Stimulated activated CD8-positive, alpha-beta memory T cell treated with anti-CD3 and anti-CD28 coated beads, Interleukin-7, amount 100 ng/mL, for 48 hours (primary cell): Measurements from ENCODE around the gene TTN.
A peak's percentile ranks its signal among the peaks of the same experiment; 100 is the strongest.
"Not testable (repeated sequence)": the region's sequence is repeated elsewhere in the genome, so short reads cannot be mapped to it uniquely, and the experiment has no call there.

Experiments
- DNase-seq, 2 donors: peaks; one replicate each; pipeline ENCODE4 v3.0.0-alpha.2; 2020; ENCODE audit warnings: low read depth in 1 of 2; ENCODE audit errors: extremely low read depth in 1 of 2

Gene TTN

GRCh38 chr2:178542569-178542968, 264.7 kb downstream of the TTN start:
- DNase-seq: no peak

- no peak for DNase-seq
Measured at GRCh38 chr2:178542161-178542560, 265.1 kb downstream of the TTN start.

- DNase-seq: no peak
Measured at GRCh38 chr2:178536037-178536436, 271.2 kb downstream of the TTN start.

GRCh38 chr2:178531168-178531567, 276.1 kb downstream of the TTN start:
- no peak for DNase-seq

- peak in 1 of 2 donors; percentile 55 for DNase-seq
Measured at GRCh38 chr2:178530625-178531142, 276.5 kb downstream of the TTN start.

- DNase-seq: no peak
Measured at GRCh38 chr2:178530131-178530530, 277.1 kb downstream of the TTN start.

GRCh38 chr2:178529194-178529593, 278.0 kb downstream of the TTN start:
- no peak for DNase-seq

- DNase-seq: no peak
Measured at GRCh38 chr2:178528647-178529046, 278.6 kb downstream of the TTN start.

GRCh38 chr2:178527592-178527991, 279.6 kb downstream of the TTN start:
- no peak for DNase-seq

GRCh38 chr2:178526256-178526655, 281.0 kb downstream of the TTN start:
- DNase-seq: no peak

GRCh38 chr2:178525460-178525859, 281.8 kb downstream of the TTN start:
- DNase-seq: not testable (repeated sequence)

- DNase-seq: not testable (repeated sequence)
Measured at GRCh38 chr2:178525010-178525409, 282.2 kb downstream of the TTN start.

- DNase-seq: no peak
Measured at GRCh38 chr2:178523596-178524134, 283.6 kb downstream of the TTN start.

- peak; percentile 61 to 67 for DNase-seq
Measured at GRCh38 chr2:178522950-178523595, 284.1 kb downstream of the TTN start.

- peak in 1 of 2 donors; percentile 34 for DNase-seq
Measured at GRCh38 chr2:178521304-178522150, 285.7 kb downstream of the TTN start.

- DNase-seq: no peak
Measured at GRCh38 chr2:178517496-178517895, 289.7 kb downstream of the TTN start.

GRCh38 chr2:178514664-178515063, 292.6 kb downstream of the TTN start:
- DNase-seq: peak in 1 of 2 donors; percentile 53

- DNase-seq: no peak
Measured at GRCh38 chr2:178513876-178514275, 293.3 kb downstream of the TTN start.

GRCh38 chr2:178512484-178512883, 294.7 kb downstream of the TTN start:
- no peak for DNase-seq

- DNase-seq: no peak
Measured at GRCh38 chr2:178510384-178510783, 296.8 kb downstream of the TTN start.

GRCh38 chr2:178508646-178509045, 298.6 kb downstream of the TTN start:
- no peak for DNase-seq

GRCh38 chr2:178506949-178507348, 300.3 kb downstream of the TTN start:
- no peak for DNase-seq
